ENCODE measurements around the gene RBM3. TPM values are rescaled to one million over a fixed set of nuclear protein-coding genes. Genes with fewer than 3 reads are reported as not detected.

The RBM3 gene
- total RNA-seq, 1 experiment from 2014 or later: 233 TPM

GRCh38 chrX:48560681-48561080, 13.6 kb upstream of the RBM3 start:
- H3K4me3 ChIP-seq (replicated peaks in 1 of 2; ENCODE audit: low read depth in 1 of 2, low read length in 2 of 2): no peak overlapping the region
- TF ChIP-seq ZFX (IDR thresholded peaks at IDR 0.05): no peak
- TF ChIP-seq POLR2A (IDR thresholded peaks at IDR 0.05; ENCODE audit: borderline replicate concordance, extremely low read depth, insufficient read depth, insufficient read length): no peak
- no peak for TF ChIP-seq EZH2phosphoT487 (IDR thresholded peaks at IDR 0.05; ENCODE audit: borderline replicate concordance)
- no peak for TF ChIP-seq ZBTB33 (IDR thresholded peaks at IDR 0.05; ENCODE audit: extremely low read depth, insufficient replicate concordance, low read length)
- no peaks in the 10 kb centered on the region for H4K20me1 ChIP-seq (ENCODE audit: insufficient read depth)
- ATAC-seq (no peak), DNase-seq (ENCODE audit: low read depth, low spot score) (no peak)
- ChIA-PET CTCF (no interaction called here), POLR2A (no interaction called here), RAD21 (ENCODE audit: low non-redundant PET in 1 of 2, low total read pairs in 2 of 2, uncharacterized antibody in 2 of 2, unreplicated experiment in 2 of 2) (no interaction called here)
- no peak overlapping the region for H2AFZ ChIP-seq (ENCODE audit: low read depth, low read length, poor library complexity, severe bottlenecking)
- H3K9me3 ChIP-seq (ENCODE audit: control insufficient read depth in 1 of 2, insufficient read depth in 1 of 2, low read depth in 1 of 2, low read length in 2 of 2): no peaks in the 10 kb centered on the region
- H3K4me1 ChIP-seq (ENCODE audit: control insufficient read depth in 1 of 2, insufficient read depth in 2 of 2, low read length in 2 of 2): peaks cover 0 to 9% of the 10 kb centered on the region in 2 experiments; a peak in 2 of 4 replicates
- no peak overlapping the region for H3K4me2 ChIP-seq (ENCODE audit: low read length)
- H3K9me2 ChIP-seq (ENCODE audit: insufficient read depth): no peaks in the 10 kb centered on the region
- intact Hi-C loops (cut with micrococcal nuclease): no loop called here
- no TSS peak for BruUV-seq (replicated peaks)
- no peaks in the 10 kb centered on the region for H3K36me3 ChIP-seq (ENCODE audit: control insufficient read depth in 1 of 2, insufficient read depth in 2 of 2, low read length in 2 of 2)
- no peak overlapping the region for H3K27ac ChIP-seq (ENCODE audit: low read depth, low read length)
- no peaks in the 10 kb centered on the region for H3K27me3 ChIP-seq (ENCODE audit: insufficient read depth, low read length)
- no peak overlapping the region for H3K9ac ChIP-seq (ENCODE audit: low read length)
- no peaks in the 10 kb centered on the region for H3K79me2 ChIP-seq (ENCODE audit: insufficient read depth, low read length)

GRCh38 chrX:48569958-48570357, 4.3 kb upstream of the RBM3 start:
- Histone ChIP-seq H3K4me3 (replicated peaks in 1 of 2; ENCODE audit: low read depth in 1 of 2, low read length in 2 of 2) (no peak overlapping the region), H3K36me3 (ENCODE audit: control insufficient read depth in 1 of 2, insufficient read depth in 2 of 2, low read length in 2 of 2) (peaks cover 0 to under 1% of the 10 kb centered on the region in 2 experiments; a peak in 1 of 4 replicates), H3K9me2 (ENCODE audit: insufficient read depth) (no peaks in the 10 kb centered on the region), H3K4me2 (ENCODE audit: low read length) (no peak overlapping the region), H3K4me1 (ENCODE audit: control insufficient read depth in 1 of 2, insufficient read depth in 2 of 2, low read length in 2 of 2) (peaks cover 0 to 4% of the 10 kb centered on the region in 2 experiments; a peak in 1 of 4 replicates), H3K27ac (ENCODE audit: low read depth, low read length) (no peak overlapping the region), H3K9me3 (ENCODE audit: control insufficient read depth in 1 of 2, insufficient read depth in 1 of 2, low read depth in 1 of 2, low read length in 2 of 2) (no peaks in the 10 kb centered on the region), H2AFZ (ENCODE audit: low read depth, low read length, poor library complexity, severe bottlenecking) (no peak overlapping the region), H3K27me3 (ENCODE audit: insufficient read depth, low read length) (no peaks in the 10 kb centered on the region), H3K9ac (ENCODE audit: low read length) (no peak overlapping the region), H3K79me2 (ENCODE audit: insufficient read depth, low read length) (peaks cover 2% of the 10 kb centered on the region), H4K20me1 (ENCODE audit: insufficient read depth) (no peaks in the 10 kb centered on the region)
- no peak for DNase-seq (ENCODE audit: low read depth, low spot score)
- intact Hi-C loops (cut with micrococcal nuclease): loop anchor here (10.0 kb wide), 1 partner anchor 95 kb away; the partner anchor contains the start of genes FTSJ1 and SLC38A5
- ChIA-PET CTCF (no interaction called here), RAD21 (ENCODE audit: low non-redundant PET in 1 of 2, low total read pairs in 2 of 2, uncharacterized antibody in 2 of 2, unreplicated experiment in 2 of 2) (no interaction called here), POLR2A (no interaction called here)
- ATAC-seq: no peak
- TF ChIP-seq EZH2phosphoT487 (IDR thresholded peaks at IDR 0.05; ENCODE audit: borderline replicate concordance) (no peak), POLR2AphosphoS5 (IDR thresholded peaks at IDR 0.05; ENCODE audit: low read depth, low read length) (no peak), RAD21 (IDR thresholded peaks at IDR 0.05; ENCODE audit: low read depth) (no peak), YY1 (IDR thresholded peaks at IDR 0.05; ENCODE audit: extremely low read depth, insufficient replicate concordance, low read depth, low read length) (no peak), ZFX (IDR thresholded peaks at IDR 0.05) (no peak), ZBTB33 (IDR thresholded peaks at IDR 0.05; ENCODE audit: extremely low read depth, insufficient replicate concordance, low read length) (no peak), MAX (IDR thresholded peaks at IDR 0.05) (no peak), SRF (IDR thresholded peaks at IDR 0.05; ENCODE audit: low read depth) (no peak), ZNF274 (IDR thresholded peaks at IDR 0.05; ENCODE audit: low read depth, low read length) (no peak), EGR1 (IDR thresholded peaks at IDR 0.05; ENCODE audit: low read depth) (no peak), CBX3 (IDR thresholded peaks at IDR 0.05; ENCODE audit: low read depth) (no peak), TCF7L2 (IDR thresholded peaks at IDR 0.05; ENCODE audit: borderline replicate concordance, extremely low read depth, insufficient read depth, insufficient read length) (no peak), SP1 (IDR thresholded peaks at IDR 0.05; ENCODE audit: low read depth) (no peak)
- BruUV-seq (replicated peaks): no TSS peak
